ENCODE measurements around the gene LRRC4.

The LRRC4 gene

DNA sequence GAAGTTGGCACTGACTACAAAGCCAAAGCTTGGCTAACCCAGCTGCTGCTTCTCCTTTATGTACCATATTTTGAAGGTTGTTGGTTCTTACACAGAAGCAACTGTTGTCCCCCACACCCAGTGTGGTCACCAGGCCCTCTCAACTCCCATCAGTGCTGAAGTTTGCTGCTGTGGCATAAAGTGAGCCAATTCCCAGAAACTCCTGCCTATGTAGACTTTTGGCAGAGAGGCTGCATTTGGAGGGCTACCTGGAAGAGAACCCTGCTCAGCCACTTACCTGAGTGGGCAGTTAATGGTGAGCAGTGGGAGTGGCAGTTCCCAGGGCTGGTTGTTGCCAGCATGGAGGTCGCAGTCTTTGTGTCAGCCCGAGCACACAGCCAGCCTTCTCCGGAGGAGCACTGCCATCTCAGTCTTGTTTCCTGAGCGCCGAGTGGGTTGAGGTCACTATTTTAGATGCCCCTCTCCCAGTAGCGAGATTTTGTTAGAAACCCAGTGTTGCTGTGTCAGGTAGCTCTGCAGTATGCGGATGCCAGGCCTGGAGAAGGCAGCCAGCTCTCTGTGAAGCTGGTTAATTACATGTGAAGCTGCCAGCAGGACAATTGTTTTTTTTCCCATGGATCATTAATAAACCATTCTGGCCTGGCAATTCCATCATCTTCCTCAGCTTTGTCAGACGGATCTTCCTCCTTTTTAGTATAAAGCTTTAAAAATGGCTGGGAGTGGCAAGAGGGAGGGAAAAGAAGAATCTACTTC, 24.5 kb downstream of the LRRC4 start:
- DNase-seq (ENCODE audit: low spot score) = no peak

- no peak for DNase-seq (ENCODE audit: low spot score)
Measured at GRCh38 chr7:128005759-128006159, 25.5 kb downstream of the LRRC4 start.

- no peak for DNase-seq (ENCODE audit: low spot score)
Measured at GRCh38 chr7:128005117-128005516, 26.1 kb downstream of the LRRC4 start.

- no peak for DNase-seq (ENCODE audit: low spot score)
Measured at GRCh38 chr7:128004623-128005022, 26.6 kb downstream of the LRRC4 start.

GRCh38 chr7:128003787-128004186, 27.4 kb downstream of the LRRC4 start:
- peak; percentile 45 for DNase-seq (ENCODE audit: low spot score)

DNA sequence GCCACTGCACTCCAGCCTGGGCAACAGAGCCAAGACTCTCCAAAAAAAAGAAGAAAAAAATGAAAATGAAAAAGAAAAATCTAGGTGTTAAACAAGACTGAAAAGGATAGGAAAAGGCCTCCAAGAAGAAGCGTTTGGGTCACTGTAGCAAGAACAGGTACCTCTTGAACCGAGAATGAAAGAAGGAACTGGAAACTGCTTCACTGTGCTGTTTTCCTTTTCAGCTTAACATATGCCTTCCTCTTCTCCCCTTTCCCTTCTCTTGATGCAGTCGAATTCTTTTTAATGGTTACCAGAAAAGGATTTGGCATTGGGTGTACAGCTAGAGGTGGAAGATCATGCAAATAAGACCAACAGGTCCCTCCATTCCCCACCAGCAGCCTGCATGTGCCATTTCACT, 28.1 kb downstream of the LRRC4 start:
- peak; percentile 48 for DNase-seq (ENCODE audit: low spot score)

DNA sequence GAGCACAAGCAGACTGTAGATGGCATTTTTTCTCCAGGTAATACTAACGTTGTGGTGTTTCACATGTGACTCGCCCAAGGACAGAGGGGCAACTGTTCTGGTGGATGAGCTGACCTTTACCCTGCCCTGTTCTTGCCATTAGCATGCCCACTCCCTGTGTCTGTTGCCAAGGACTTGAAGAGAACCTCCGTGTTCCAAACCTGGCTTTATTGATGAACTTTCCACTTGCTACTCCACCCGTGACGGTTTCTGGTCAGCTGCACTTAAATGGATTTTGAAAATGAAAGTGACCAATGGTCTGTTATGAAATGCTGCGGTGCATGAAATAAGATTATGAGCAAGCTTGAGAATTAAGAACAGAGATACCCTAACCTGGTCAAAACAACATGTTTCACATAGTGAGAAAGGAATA, 30.4 kb downstream of the LRRC4 start:
- DNase-seq (ENCODE audit: low spot score) = no peak

GRCh38 chr7:128000048-128000447, 31.2 kb downstream of the LRRC4 start:
- DNase-seq (ENCODE audit: low spot score) = no peak

GRCh38 chr7:127998671-127999070, 32.6 kb downstream of the LRRC4 start:
- DNase-seq (ENCODE audit: low spot score) = no peak

DNA sequence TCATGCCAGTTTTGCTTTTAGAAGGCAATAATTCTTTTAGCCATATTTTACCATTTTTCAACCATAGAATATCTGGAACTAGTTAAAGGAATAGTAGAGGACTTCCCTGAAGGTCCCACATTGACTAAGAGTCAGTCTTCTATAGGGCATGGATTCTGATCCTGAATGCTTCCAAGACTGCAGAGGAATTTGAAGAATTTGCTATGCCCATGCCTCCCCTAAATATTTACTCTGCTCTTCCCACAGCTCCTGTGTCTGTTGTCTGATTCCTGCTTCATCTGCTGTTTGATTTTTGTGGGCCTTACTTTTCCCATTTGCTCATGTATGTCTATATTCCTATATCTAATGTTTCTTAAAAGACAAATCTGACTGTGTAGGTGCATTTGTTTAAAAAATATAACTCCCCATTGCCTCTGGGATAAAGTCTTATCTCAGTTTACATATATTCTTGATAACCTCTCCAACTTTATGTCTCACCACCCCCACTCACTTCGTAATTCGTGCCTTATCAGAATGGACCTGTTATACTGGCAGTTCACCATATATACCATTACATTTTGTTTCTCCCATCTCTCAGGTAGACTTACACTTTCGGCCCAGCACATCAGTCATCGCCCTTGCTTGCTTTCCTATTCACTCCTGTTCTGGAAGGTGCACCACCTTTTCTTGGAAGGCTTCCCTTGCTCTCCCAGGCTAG, 33.9 kb downstream of the LRRC4 start:
- no peak for DNase-seq (ENCODE audit: low spot score)

GRCh38 chr7:127996253-127997071, 34.8 kb downstream of the LRRC4 start:
- DNase-seq (ENCODE audit: low spot score) = no peak

GRCh38 chr7:127995881-127996215, 35.4 kb downstream of the LRRC4 start:
- no peak for DNase-seq (ENCODE audit: low spot score)

- DNase-seq (ENCODE audit: low spot score) = peak; percentile 52
Measured at GRCh38 chr7:127995156-127995880, 35.9 kb downstream of the LRRC4 start.

DNA sequence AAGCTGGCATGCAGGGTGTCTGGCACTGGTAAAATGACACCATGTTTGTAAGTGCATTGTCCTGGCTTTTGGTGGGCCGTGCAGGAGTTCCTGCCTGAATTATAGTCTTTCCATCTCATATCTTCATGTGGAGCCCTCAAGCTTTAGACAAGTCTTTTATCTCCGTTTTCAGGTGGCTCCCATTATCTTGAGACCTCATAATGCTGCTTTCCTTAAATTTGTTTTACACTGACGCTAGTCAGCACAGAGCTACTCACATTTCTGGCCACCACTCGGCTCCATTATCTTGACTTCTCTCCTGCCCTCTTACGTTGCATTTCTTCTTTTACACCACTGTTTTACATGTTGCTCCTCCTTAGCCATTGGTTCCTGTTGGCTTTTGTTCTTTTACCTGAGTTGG, 37.2 kb downstream of the LRRC4 start:
- no peak for DNase-seq (ENCODE audit: low spot score)

DNA sequence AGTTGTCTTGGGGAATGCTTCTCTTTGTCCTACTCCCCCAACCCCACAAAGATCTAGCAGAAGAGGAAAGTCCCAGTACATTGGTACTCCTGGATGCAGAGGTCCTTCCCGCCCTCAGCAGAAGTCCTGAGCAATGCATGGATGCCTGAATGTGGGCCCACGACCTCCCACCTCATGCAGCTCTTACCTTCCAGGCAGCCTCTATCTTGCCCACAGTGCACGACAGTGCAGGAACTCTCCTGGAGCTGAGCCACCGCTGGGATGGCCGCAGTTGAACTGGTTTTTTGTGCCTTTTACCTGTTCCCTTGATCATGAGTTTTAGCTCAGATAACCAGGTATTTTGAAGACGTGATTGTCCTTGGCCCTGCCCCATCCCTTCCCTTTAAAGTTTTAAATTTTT, 37.9 kb downstream of the LRRC4 start:
- DNase-seq (ENCODE audit: low spot score) = no peak

- DNase-seq (ENCODE audit: low spot score) = no peak
Measured at GRCh38 chr7:127988751-127989150, 42.5 kb downstream of the LRRC4 start.

- no peak for DNase-seq (ENCODE audit: low spot score)
Measured at GRCh38 chr7:127986581-127987521, 44.4 kb downstream of the LRRC4 start.

GRCh38 chr7:127983804-127984332, 47.4 kb downstream of the LRRC4 start:
- no peak for DNase-seq (ENCODE audit: low spot score)

GRCh38 chr7:127981965-127982364, 49.3 kb downstream of the LRRC4 start:
- DNase-seq (ENCODE audit: low spot score) = no peak

DNA sequence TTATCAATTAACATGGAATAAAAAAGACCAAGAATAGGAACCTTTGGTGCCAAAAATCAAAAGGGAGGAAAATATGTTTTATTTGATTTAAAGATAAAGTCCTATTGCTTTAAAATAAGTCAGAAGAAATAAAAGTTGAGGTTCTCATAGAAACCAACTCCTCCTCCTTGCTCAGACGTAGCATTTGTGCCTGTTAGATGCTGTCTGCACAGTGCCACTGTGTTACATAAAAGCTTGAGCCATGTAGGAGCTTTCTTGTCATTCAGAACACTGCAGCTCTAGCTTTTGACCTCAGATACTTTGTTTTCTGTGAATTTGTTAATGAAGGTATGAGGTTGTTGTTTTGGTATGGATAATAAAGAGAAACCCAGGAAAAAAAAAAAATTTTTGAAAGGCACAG, 50.3 kb downstream of the LRRC4 start:
- no peak for DNase-seq (ENCODE audit: low spot score)

DNA sequence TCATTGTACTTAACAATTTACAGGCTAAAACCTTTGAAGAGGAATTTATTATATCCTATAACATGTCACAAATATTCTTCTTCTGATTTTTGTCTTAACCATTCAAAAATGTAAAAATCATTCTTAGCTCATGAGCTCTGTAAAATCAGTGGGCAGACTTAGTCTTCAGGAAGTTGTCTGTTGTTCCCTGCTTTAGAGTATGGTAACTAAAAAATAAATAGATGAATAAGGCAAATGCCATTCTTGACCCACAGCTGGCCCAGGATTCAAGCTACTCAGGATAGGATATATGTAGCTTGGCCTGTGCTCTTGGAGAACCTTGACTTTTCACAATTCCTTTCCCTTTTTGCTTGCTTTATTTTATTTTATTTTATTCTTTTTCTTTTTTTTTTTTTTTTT, 51.5 kb downstream of the LRRC4 start:
- DNase-seq (ENCODE audit: low spot score) = no peak

All from globus pallidus (tissue), 1 donor.